Natural killer cell (primary cell): ENCODE measurements around the gene UBE3B. TPM values are rescaled to one million over a fixed set of nuclear protein-coding genes. Genes with fewer than 3 reads are reported as not detected.

Experiments used
- ATAC-seq, 3 donors: fragments of 150-1000 bp in 2 of 3; fragments of 200-7000 bp in 1 of 3; cut with Tn5 transposase; 1 replicate in 1 of 3; 2 replicates in 2 of 3; pipeline ENCODE4 v1.10.0; 2021; ENCODE audit warnings: mild to moderate bottlenecking in 2 of 3, moderate library complexity in 2 of 3
- DNase-seq, 2 donors: peaks; one replicate each; pipeline versions ENCODE4 v3.0.0 to v3.0.0-alpha.2; 2013 to 2021; ENCODE audit warnings: mixed read lengths in 1 of 2
- H3K27ac ChIP-seq: one replicate; pipeline ENCODE4 v1.5.1; 2013; ENCODE audit warnings: mild to moderate bottlenecking, low read length
- H3K27me3 ChIP-seq: one replicate; pipeline ENCODE4 v1.6.1; 2013; ENCODE audit warnings: low read length; ENCODE audit not compliant: control insufficient read depth, insufficient read depth
- H3K36me3 ChIP-seq: one replicate; pipeline ENCODE4 v1.6.1; 2013; ENCODE audit warnings: low read length; ENCODE audit not compliant: control insufficient read depth, insufficient read depth
- H3K4me1 ChIP-seq: one replicate; pipeline ENCODE4 v1.6.1; 2013; ENCODE audit warnings: low read length; ENCODE audit not compliant: control insufficient read depth, insufficient read depth
- H3K4me3 ChIP-seq: one replicate; pipeline ENCODE4 v1.5.1; 2013; ENCODE audit warnings: low read length
- H3K9me3 ChIP-seq: one replicate; pipeline ENCODE4 v1.6.1; 2013; ENCODE audit warnings: low read length; ENCODE audit not compliant: control insufficient read depth, insufficient read depth
- H3K27ac Mint-ChIP-seq, 2 donors: one replicate each; pipeline ENCODE4 v1.8.0; 2022; ENCODE audit warnings: mild to moderate bottlenecking in 2 of 2, mixed read lengths in 2 of 2, moderate library complexity in 1 of 2
- H3K27me3 Mint-ChIP-seq, 2 donors: one replicate each; pipeline ENCODE4 v1.8.0; 2022; ENCODE audit warnings: low read depth in 2 of 2, mixed read lengths in 2 of 2
- H3K36me3 Mint-ChIP-seq: one replicate; pipeline ENCODE4 v1.8.0; 2022; ENCODE audit warnings: mixed read lengths
- H3K4me1 Mint-ChIP-seq, 2 donors: one replicate each; pipeline ENCODE4 v1.8.0; 2022; ENCODE audit warnings: mixed read lengths in 2 of 2
- H3K4me3 Mint-ChIP-seq: one replicate; pipeline ENCODE4 v1.8.0; 2022; ENCODE audit warnings: mild to moderate bottlenecking, moderate library complexity, mixed read lengths
- H3K9me3 Mint-ChIP-seq, 2 donors: one replicate each; pipeline ENCODE4 v1.8.0; 2022; ENCODE audit warnings: mixed read lengths in 2 of 2
- CTCF ChIP-seq: fragments of 200-600 bp; IDR thresholded peaks from one replicate; pipeline ENCODE4 v1.8.0; 2022; ENCODE audit warnings: antibody characterized with exemption
- WGBS: methylation state at CpG from one replicate; pipeline ENCODE4 v1.1.7; 2013; ENCODE audit warnings: missing lambda C conversion rate; ENCODE audit not compliant: insufficient coverage; 5-methylcytosine and 5-hydroxymethylcytosine counted together
- intact Hi-C: fragments of 100-400 bp; cut with micrococcal nuclease; formaldehyde crosslinking; loops from one replicate; pipeline ENCODE4 v1.14.2; 2022
- total RNA-seq, 4 donors: library from RNA; stranded (reverse); fragments of 120-200 nt in 1 of 4; gene quantifications; one replicate each; pipeline versions ENCODE4 v1.2.3 to v1.2.4, GENCODE V29; 2013 to 2022

The UBE3B gene
- total RNA-seq, 3 donors from 2014 or later (not counting 1 experiment from before 2014, with no cell fraction given), result 32.2 to 46.7 (median 39.5) TPM

DNA sequence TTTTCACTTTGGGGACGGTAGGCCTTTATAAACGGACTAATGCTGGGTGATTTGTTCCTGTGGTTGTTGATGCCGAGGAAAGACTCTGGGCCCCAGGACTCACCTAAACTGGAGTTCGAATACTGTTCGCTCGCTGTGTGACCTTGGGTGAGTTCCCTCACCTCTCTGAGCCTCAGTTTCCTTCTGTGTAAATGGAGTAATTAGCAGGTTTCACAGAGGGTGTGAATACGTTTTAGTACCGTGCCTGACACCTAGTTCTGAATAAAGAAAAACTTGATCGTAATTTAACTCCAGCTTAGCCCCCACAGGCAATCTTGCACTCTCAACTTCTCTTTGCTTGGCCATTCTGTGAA, 505 bp downstream of the UBE3B start:
- WGBS, result 1% methylated on average over 7 of the region's 9 CpGs
- no peaks in the 10 kb centered on the region for H3K27me3 Mint-ChIP-seq
- Histone ChIP-seq H3K4me3 (peak overlapping the region; percentile 93), H3K27ac (peak overlapping the region; percentile 81), H3K36me3 (no peaks in the 10 kb centered on the region), H3K4me1 (peaks cover 21% of the 10 kb centered on the region), H3K9me3 (no peaks in the 10 kb centered on the region), H3K27me3 (no peaks in the 10 kb centered on the region)
- intact Hi-C loops, result loop anchor here (2.0 kb wide), 3 partner anchors 17 to 49 kb away; no protein-coding TSS in a partner anchor
- no peaks in the 10 kb centered on the region for H3K9me3 Mint-ChIP-seq
- H3K4me1 Mint-ChIP-seq, result peaks cover 50 to 55% of the 10 kb centered on the region in 2 donors
- H3K36me3 Mint-ChIP-seq, result no peaks in the 10 kb centered on the region
- TF ChIP-seq CTCF, result no peak
- H3K27ac Mint-ChIP-seq, result peak overlapping the region; percentile 95
- DNase-seq, result no peak
- no peak for ATAC-seq
- H3K4me3 Mint-ChIP-seq, result peak overlapping the region; percentile 94

- intact Hi-C loops, result no loop called here
- Histone ChIP-seq H3K4me1 (peaks cover 21% of the 10 kb centered on the region), H3K27me3 (no peaks in the 10 kb centered on the region), H3K36me3 (peaks cover 14% of the 10 kb centered on the region), H3K9me3 (no peaks in the 10 kb centered on the region), H3K4me3 (no peak overlapping the region), H3K27ac (no peak overlapping the region)
- no peak overlapping the region for H3K4me3 Mint-ChIP-seq
- no peaks in the 10 kb centered on the region for H3K9me3 Mint-ChIP-seq
- H3K36me3 Mint-ChIP-seq, result no peaks in the 10 kb centered on the region
- WGBS, result 100% methylated on average over 1 of the region's 1 CpG
- ATAC-seq (no peak), DNase-seq (no peak)
- no peaks in the 10 kb centered on the region for H3K27me3 Mint-ChIP-seq
- peak overlapping the region in 1 of 2 donors; percentile 95 for H3K27ac Mint-ChIP-seq
- no peak for TF ChIP-seq CTCF
- peaks cover 42 to 47% of the 10 kb centered on the region in 2 donors for H3K4me1 Mint-ChIP-seq
Measured at GRCh38 chr12:109479761-109480160, 2.3 kb downstream of the UBE3B start.

GRCh38 chr12:109480356-109480755, 2.9 kb downstream of the UBE3B start:
- ATAC-seq, result no peak
- H3K27me3 ChIP-seq, result no peaks in the 10 kb centered on the region
- intact Hi-C loops, result no loop called here
- H3K36me3 ChIP-seq, result peaks cover 20% of the 10 kb centered on the region
- H3K4me1 ChIP-seq, result peaks cover 21% of the 10 kb centered on the region
- H3K27ac ChIP-seq, result no peak overlapping the region
- DNase-seq, result no peak
- no peak overlapping the region for H3K4me3 Mint-ChIP-seq
- no peak overlapping the region for H3K27ac Mint-ChIP-seq
- H3K9me3 ChIP-seq, result no peaks in the 10 kb centered on the region
- H3K9me3 Mint-ChIP-seq, result no peaks in the 10 kb centered on the region
- H3K4me3 ChIP-seq, result no peak overlapping the region
- H3K36me3 Mint-ChIP-seq, result no peaks in the 10 kb centered on the region
- no peaks in the 10 kb centered on the region for H3K27me3 Mint-ChIP-seq
- H3K4me1 Mint-ChIP-seq, result peaks cover 36 to 42% of the 10 kb centered on the region in 2 donors
- TF ChIP-seq CTCF, result no peak
- WGBS, result 93% methylated on average over 3 of the region's 4 CpGs

DNA sequence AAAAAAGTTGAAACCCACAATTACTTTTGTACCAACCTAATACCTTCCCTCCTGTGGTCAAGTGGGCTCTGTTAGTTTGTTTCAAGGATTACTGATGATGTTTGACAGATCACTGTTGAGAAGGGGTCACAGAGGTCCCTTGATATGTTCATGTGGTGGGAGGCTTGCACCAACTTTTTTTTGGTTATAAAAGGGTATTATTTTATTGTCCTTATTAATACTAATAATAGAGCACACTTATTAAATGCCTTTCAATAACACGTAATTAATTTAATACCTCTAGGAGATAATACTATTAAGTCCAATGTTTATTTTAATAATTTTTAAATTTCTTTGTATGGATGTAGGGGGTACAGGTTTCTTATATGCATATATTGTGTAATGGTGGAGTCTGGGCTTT, 4.4 kb downstream of the UBE3B start:
- peaks cover 12% of the 10 kb centered on the region for H3K4me1 ChIP-seq
- ATAC-seq, result no peak
- H3K27ac ChIP-seq, result no peak overlapping the region
- H3K27me3 ChIP-seq, result no peaks in the 10 kb centered on the region
- no peaks in the 10 kb centered on the region for H3K9me3 ChIP-seq
- no CpG with 5 or more reads among the region's 1 CpG for WGBS
- peaks cover 35% of the 10 kb centered on the region for H3K36me3 ChIP-seq
- Mint-ChIP-seq H3K4me3 (no peak overlapping the region), H3K27me3 (no peaks in the 10 kb centered on the region), H3K36me3 (no peaks in the 10 kb centered on the region), H3K27ac (no peak overlapping the region), H3K4me1 (peaks cover 21 to 27% of the 10 kb centered on the region in 2 donors), H3K9me3 (no peaks in the 10 kb centered on the region)
- H3K4me3 ChIP-seq, result no peak overlapping the region
- no peak for TF ChIP-seq CTCF
- intact Hi-C loops, result no loop called here
- no peak for DNase-seq
